Measurements from ENCODE around the gene PIMREG. TPM values are rescaled to one million over a fixed set of nuclear protein-coding genes. Genes with fewer than 3 reads are reported as not detected.

PIMREG gene
- total and polyA plus RNA-seq, 2 experiments from 2014 or later: 11.3 to 70.6 TPM

- H3K4me1 ChIP-seq (ENCODE audit: low read depth): no peaks in the 10 kb centered on the region
- H3K36me3 ChIP-seq: no peaks in the 10 kb centered on the region
- no peak for TF ChIP-seq CTCF (IDR thresholded peaks at IDR 0.05; ENCODE audit: low read depth, low read length)
- no peak overlapping the region for H3K4me3 ChIP-seq
- H3K27me3 ChIP-seq: no peaks in the 10 kb centered on the region
- H3K27ac ChIP-seq: no peak overlapping the region
- no peaks in the 10 kb centered on the region for H3K9me3 ChIP-seq (ENCODE audit: low read depth)
- DNase-seq (ENCODE audit: low read depth in 1 of 2, low spot score in 1 of 2): no peak
These were observed 20.3 kb upstream of the PIMREG start for GRCh38 chr17:6423931-6424330.

- no peaks in the 10 kb centered on the region for H3K36me3 ChIP-seq
- no peak overlapping the region for H3K4me3 ChIP-seq
- H3K27me3 ChIP-seq: no peaks in the 10 kb centered on the region
- DNase-seq (ENCODE audit: low read depth in 1 of 2, low spot score in 1 of 2): no peak
- no peak for TF ChIP-seq CTCF (IDR thresholded peaks at IDR 0.05; ENCODE audit: low read depth, low read length)
- H3K27ac ChIP-seq: no peak overlapping the region
- no peaks in the 10 kb centered on the region for H3K4me1 ChIP-seq (ENCODE audit: low read depth)
- H3K9me3 ChIP-seq (ENCODE audit: low read depth): no peaks in the 10 kb centered on the region
These were observed 18.8 kb upstream of the PIMREG start for GRCh38 chr17:6425407-6425806.

GRCh38 chr17:6426356-6427101, 17.7 kb upstream of the PIMREG start:
- Histone ChIP-seq H3K27me3 (no peaks in the 10 kb centered on the region), H3K27ac (no peak overlapping the region), H3K4me1 (ENCODE audit: low read depth) (no peaks in the 10 kb centered on the region), H3K4me3 (no peak overlapping the region), H3K9me3 (ENCODE audit: low read depth) (no peaks in the 10 kb centered on the region), H3K36me3 (no peaks in the 10 kb centered on the region)
- no peak for TF ChIP-seq CTCF (IDR thresholded peaks at IDR 0.05; ENCODE audit: low read depth, low read length)
- DNase-seq (ENCODE audit: low read depth in 1 of 2, low spot score in 1 of 2): no peak

GRCh38 chr17:6427279-6427781, 16.9 kb upstream of the PIMREG start:
- H3K4me3 ChIP-seq: no peak overlapping the region
- no peaks in the 10 kb centered on the region for H3K27me3 ChIP-seq
- no peak overlapping the region for H3K27ac ChIP-seq
- H3K36me3 ChIP-seq: no peaks in the 10 kb centered on the region
- H3K9me3 ChIP-seq (ENCODE audit: low read depth): no peaks in the 10 kb centered on the region
- peak in 1 of 2 donors; percentile 41 for DNase-seq (ENCODE audit: low read depth in 1 of 2, low spot score in 1 of 2)
- no peak for TF ChIP-seq CTCF (IDR thresholded peaks at IDR 0.05; ENCODE audit: low read depth, low read length)
- no peaks in the 10 kb centered on the region for H3K4me1 ChIP-seq (ENCODE audit: low read depth)

- no peaks in the 10 kb centered on the region for H3K36me3 ChIP-seq
- no peaks in the 10 kb centered on the region for H3K9me3 ChIP-seq (ENCODE audit: low read depth)
- no peak for DNase-seq (ENCODE audit: low read depth in 1 of 2, low spot score in 1 of 2)
- TF ChIP-seq CTCF (IDR thresholded peaks at IDR 0.05; ENCODE audit: low read depth, low read length): no peak
- no peak overlapping the region for H3K27ac ChIP-seq
- no peaks in the 10 kb centered on the region for H3K27me3 ChIP-seq
- no peak overlapping the region for H3K4me3 ChIP-seq
- no peaks in the 10 kb centered on the region for H3K4me1 ChIP-seq (ENCODE audit: low read depth)
These were observed 15.9 kb upstream of the PIMREG start for GRCh38 chr17:6428207-6428965.

All from cardiac muscle cell (in vitro differentiated cells and primary cell).